Suppressor macrophage treated with lipopolysaccharide for 1 hour (primary cell): Measurements from ENCODE around the gene ZNF254.
"Not testable (repeated sequence)": the region's sequence is repeated elsewhere in the genome, so short reads cannot be mapped to it uniquely, and the experiment has no call there.

Source experiments
- DNase-seq, 3 donors: peaks; one replicate each; pipeline ENCODE4 v3.0.0-alpha.2; 2020 to 2022

ZNF254 gene

DNA sequence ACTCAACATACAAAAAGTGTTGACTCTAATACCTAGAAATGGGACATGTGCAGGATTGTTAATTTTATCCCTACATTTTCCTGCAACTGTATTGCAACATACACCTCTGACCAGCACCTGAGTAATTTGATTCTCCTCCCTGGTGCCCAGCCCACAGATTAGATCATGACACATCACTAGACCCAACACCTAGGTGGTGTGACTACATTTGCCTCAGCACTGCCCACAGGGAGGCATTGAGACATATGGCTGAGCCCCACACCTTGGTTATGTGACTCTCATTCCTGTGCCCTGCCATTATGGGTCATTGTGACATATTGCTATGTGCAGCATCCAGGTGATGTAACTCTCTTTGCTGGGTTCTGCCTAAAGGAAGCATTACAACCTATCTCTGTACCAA lies 13.2 kb upstream of the ZNF254 start:
- peak in 1 of 3 donors; percentile 8 for DNase-seq

DNA sequence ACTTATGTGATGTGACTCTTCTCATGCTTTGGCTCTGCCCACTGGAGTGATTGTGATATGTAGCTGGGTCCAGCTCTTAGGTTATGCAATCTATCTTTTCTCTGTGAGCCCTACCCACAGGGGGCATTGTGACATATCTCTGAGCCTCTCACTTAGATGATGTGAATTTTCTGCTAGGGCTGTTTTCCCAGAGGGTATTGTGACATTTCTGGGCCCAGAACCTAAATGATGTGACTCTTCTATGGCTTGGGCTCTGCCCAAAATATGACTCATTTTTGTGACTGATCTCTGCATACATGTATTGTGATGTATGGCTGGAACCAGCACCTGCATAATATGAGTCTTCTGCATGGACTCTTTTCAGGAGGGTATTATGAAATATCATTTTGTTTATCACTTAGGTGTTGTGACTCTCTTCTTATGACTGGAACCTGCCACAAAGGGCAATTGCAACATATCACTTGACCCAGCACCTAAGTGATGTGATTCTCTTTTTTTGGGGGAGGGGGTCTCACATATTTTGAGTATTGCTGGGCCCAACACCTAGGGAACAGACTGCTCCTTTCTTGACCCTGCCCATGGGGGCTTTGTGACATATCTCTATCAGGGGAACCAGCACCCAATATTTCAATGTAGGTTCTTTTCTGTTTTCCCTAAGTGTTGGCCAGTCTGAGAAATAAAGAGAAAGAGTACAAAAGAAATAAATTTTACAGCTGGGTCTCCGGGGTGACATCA lies 12.1 kb upstream of the ZNF254 start:
- peak in 2 of 3 donors; percentile 10 to 21 for DNase-seq

DNA sequence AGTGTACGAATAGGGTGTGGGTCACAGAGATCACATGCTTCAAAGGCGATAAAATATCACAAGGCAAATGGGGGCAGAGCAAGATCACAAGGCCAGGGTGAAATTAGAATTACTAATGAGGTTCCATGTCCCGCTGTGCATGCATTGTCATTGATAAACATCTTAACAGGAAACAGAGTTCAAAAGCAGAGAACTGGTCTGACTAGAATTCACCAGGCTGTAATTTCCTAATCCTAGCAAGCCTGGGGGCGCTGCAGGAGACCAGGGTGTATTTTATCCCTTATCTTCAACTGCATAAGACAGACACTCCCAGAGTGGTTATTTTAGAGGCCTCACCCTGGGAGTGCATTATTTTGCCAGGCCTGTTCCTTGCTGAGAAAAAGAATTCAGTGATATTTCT lies 11.5 kb upstream of the ZNF254 start:
- peak in 1 of 3 donors; percentile 12 for DNase-seq

DNA sequence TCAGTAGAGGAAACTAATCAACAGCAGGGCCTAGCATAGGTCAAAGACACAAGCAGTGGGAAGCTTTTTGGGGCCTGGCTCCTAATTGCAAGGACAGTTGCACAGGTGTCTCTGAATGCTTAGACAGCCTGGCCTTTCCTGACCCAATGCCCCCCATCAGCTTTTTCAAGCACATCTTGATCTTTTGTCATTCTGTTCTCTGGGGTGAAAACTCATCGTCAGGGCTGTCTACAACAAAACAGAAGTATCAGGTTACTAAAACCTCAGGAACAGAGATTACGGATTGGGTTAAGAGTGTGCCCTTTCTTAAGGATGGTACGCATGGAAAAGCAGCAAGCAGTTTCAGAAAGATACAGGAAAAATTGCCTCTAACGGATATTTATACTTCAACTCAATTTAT lies 8.3 kb upstream of the ZNF254 start:
- DNase-seq: no peak

DNA sequence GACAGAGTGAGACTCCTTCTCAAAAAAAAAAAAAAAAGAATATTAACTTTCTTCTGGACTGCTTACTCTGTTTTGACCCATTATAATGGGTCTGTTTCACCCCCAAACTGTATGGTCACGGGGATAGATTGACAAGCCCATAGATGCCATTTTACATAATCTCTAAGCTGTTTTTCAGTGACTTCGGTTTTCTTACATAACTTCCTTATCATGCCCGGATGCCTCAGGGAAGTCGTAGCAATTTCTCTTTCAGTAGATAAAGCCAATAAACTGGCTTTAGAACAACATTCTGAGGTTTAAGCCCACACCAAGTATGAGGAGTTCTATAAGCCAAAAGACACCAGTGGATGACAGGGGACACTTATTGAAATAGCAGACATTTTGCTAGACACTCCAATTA lies 5.9 kb upstream of the ZNF254 start:
- DNase-seq: no peak

DNA sequence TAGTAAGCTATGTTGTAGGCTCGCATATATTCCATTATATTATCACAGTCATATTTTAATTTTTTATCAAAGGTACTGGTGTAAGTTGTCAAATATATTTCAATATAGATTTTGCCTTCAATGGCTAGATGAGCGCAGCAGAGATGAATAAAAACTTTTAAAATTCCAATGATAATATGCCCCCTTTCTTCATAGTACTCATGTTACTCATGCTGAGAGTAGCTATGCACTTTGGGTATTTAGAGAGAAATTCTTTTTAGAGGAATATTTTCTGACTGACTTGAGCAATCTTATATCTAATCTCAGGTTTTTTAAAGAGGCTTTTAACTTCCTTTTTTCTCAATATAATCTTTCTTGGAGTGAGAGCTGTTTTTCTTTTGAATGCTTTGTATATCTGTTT lies 11.4 kb downstream of the ZNF254 start:
- no peak for DNase-seq

DNA sequence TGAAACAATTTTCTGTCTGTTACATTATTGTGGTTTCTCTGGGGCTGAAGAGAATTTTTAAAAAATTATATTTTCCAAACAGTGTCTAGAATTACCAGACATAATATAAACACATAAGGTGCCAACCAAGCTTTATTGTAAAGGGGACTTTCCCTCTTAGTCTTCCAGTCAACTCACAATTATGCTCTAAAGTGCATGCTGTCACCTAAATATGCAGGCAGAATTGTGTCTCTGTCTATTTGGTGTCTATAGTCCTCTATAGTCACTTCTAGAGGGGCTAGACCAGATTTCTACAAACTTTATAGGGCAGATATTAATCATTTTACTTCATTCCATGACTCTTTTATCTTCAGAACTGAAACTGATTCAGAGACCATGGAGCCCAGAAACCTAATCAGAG lies 12.8 kb downstream of the ZNF254 start:
- DNase-seq: no peak

DNA sequence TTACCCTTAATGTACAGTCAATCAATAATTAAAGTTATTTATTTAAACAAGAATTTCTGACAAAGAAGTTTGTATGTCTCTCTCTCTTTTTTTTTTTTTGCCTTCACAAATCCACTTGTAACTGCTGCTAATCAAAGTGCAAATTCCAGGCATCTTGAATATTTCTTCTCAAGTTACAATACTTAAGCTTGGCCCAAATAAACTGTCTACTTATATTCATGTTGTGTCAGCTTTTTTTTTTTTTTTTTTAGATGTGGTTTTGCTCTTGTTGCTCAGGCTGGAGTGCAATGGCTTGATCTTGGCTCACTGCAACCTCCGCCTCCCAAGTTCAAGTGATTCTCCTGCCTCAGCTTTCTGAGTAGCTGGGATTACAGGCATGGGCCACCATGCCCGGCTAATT lies 13.6 kb downstream of the ZNF254 start:
- not testable (repeated sequence) for DNase-seq

DNA sequence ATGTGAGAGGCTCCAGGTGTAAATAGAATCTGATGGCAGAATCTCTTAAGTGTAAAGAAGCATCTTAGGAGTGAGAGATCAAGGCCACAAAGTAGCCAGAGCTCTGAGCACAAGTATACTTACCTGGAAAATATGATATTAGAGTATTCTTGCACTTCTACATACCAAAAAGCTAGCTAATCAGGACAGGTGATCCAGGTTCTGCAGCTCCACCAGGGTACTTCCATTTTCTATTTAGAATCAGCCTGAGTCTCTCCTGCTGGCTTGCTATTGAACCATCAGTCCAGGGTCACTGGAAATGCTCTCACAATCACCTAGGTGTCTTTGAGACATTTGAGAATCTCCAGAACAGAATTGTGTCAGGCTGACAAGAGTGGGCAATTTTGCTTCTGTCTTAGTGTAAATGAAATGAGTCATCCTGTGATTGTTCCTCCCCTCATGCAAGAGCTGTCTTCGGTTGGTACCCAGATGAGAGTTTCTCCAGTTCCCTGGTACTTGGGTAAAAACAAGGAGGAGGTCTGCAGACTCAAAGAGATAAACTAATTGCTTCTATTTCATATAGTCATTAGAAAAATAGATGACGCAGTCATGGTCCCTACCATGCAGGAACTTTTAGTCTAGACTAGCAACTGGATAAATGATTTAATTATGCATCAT lies 14.6 kb downstream of the ZNF254 start:
- DNase-seq: no peak

DNA sequence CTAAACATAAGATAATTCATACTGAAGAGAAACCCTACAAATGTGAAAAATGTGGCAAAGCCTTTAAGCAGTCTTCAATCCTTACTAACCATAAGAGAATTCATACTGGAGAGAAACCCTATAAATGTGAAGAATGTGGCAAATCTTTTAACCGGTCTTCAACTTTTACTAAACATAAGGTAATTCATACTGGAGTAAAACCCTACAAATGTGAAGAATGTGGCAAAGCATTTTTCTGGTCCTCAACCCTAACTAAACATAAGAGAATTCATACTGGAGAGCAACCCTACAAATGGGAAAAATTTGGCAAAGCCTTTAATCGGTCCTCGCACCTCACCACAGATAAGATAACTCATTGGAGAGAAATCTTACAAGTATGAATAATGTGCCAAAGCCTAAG lies 40.6 kb downstream of the ZNF254 start:
- DNase-seq: no peak

DNA sequence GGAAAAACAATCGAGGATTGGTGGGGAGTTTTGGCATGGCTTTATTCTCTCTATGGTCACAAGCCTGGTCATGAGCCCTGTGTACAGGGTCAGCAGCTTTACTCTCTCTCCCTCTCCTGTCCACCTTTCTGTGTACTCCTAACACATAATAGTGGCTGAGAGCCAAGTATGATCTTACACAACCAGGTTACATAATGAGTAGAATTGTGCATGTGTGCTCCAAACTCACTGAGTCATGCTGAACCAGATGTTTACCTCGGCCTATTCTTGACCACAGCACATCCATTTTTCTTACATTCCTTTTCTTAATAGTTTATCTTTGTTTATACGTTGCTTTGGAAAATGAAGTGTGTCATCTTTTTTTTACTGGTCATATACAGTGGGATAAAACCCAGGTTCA lies 53.1 kb downstream of the ZNF254 start:
- DNase-seq: no peak

DNA sequence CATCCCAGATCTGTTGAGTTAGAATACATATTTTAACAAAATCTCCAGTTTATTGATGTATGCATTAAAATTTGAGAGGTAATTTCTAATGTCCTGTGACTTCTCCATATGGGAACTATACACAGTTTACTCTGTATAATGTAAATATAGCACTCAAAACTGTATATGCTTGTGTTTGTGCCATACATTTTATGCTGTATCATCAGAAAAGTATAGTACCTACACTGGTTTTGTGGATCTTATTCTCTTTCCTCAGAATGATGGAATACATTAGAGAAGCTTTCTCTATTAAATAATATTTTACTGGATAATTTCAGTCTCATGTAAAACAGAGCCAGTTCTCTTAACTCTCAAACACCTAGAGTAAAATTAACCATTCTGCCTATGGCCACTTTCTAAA lies 53.6 kb downstream of the ZNF254 start:
- no peak for DNase-seq

DNA sequence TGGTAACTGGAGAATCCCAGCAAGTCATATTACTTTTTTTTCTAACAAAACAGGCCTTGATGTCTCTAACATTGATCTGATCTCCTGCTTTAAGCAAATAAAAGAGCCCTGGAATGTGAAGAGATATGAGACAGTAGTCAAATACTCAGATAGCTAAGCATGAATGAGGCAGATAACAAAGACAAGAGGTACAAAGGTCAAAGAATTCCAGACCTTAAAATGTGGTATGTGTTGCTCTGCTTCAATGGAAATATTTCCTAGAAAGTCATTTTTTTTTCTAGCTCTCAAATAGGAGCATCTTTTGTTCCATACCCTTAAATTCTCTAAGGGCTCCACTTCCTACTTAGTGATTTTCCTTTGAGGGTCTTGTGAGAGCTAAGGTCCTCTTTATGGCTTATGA lies 54.6 kb downstream of the ZNF254 start:
- DNase-seq: no peak

DNA sequence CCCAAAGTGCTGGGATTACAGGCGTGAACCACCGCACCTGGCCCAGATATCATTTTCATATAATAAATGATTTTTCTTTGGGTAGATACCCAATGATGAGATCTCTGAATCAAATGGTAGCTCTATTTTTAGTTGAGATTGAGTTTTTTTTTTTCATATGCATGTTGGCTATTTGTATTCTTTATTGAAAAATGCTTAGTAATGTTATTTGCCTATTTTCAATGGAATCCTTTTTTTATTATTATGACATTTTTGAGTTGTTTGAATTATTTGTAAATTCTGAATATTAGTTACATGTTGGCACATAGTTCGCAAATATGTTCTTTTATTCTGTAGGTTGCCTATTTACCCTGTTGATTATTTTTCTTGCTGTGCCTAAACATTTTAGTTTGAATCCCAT lies 55.8 kb downstream of the ZNF254 start:
- no peak for DNase-seq

DNA sequence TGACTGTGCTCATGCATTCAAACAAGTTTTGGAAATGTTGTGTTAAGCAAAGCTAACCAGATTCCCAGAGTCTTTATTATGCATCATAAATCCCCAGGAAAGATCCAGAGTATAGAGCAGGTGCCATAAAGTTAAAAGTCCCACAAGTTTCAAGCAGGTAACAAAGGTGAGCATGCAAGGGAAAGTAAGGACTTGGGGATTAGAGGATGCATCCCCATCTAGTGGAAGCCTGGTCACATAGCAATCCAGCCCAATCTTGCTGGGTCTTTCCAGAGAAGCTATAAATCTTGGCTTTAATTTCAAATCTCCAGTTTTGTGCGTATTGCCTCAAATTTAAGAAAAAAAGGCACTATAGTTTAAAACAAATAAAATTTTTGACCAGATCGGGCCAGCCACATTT lies 72.7 kb downstream of the ZNF254 start:
- DNase-seq: no peak

DNA sequence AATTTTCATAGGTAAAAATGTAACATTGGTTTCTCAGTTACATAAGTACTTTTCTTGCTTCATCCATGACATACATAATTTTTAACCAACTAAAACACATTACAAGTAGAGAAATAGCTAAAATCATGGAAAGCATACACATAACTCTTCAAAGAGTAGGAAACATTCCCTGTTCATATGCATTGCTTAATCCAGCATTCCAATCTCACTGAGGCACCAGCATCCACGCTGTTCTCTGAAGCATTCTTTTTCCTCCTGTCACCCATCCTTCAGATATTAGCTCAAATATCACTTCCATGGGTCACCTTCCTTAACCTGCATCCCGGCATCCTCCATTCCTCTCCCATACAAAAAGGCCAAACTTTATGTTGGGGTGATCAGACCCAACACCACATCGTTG lies 79.1 kb downstream of the ZNF254 start:
- DNase-seq: no peak

DNA sequence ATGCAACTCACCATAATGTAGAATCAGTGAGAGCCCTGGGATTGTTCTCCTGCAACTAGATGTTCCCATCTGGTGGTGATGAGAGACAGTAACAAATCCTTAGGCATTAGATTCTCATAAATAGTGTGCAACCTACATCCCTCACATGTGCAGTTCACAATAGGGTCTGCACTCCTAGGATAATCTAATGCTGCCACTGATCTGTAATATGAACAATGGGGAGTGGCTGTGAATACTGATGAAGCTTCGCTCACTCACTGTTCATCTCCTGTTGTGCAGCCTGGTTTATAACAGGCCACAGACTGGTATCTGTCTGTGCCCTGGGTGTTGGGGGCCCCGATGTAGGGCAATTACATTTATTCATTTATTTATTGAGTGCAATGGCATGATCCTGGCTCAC lies 86.9 kb downstream of the ZNF254 start:
- DNase-seq: no peak

DNA sequence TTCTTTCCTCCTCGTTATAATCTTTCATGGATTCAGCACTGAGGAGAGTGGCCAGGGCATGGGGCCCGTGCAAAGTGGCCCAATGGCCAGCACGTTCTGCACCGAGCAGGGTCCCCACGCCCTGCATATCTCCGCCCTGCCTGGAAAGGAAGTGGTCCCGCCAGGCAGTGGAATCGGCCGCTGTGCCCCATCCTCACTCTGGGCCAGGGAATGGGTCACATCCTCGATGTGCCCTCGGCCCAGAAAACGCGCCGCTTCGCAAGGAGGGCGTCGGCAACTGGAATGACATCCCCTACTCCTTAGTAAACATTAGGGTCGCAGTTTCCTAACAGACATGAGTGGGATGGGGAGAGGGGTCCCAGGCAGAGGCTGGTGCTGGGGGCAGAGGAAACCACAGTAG lies 90.7 kb downstream of the ZNF254 start:
- DNase-seq: no peak

DNA sequence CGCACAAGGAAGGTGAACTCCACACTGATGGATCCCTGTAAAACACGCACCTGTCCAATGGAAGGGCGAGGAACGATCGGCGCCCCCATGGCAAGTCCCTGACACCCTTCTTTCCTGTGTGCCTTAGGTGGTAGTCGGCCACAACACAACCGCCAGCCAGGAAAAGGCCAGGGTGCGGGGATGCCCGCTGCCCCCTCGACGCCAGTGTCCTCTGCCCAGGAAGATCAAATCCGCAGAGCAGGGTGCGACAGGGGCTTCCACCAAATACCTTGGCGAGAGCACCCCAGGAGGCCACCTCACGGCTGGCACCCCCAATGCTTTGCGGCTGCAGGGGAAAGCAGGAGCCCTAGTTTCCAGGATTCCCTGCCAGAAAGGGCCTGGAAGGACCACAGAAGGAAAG lies 91.2 kb downstream of the ZNF254 start:
- DNase-seq: no peak
